K562 (cell line): ENCODE data around the gene ACAP3. TPM values are rescaled to one million over a fixed set of nuclear protein-coding genes. Genes with fewer than 3 reads are reported as not detected.
A peak's percentile ranks its signal among the peaks of the same experiment; 100 is the strongest.

Experiments used
- CAMTA2 ChIP-seq: fragments of 250-450 bp; sonication (Bioruptor Pico); conservative IDR thresholded peaks from 2 replicates; pipeline ENCODE4 v1.5.1; 2022
- CBFA2T3 ChIP-seq: fragments of 450-650 bp; IDR thresholded peaks from 2 replicates; pipeline ENCODE4 v1.6.1; 2017
- CC2D1A ChIP-seq: fragments of 450-650 bp; IDR thresholded peaks from 2 replicates; pipeline ENCODE4 v1.6.1; 2017; ENCODE audit warnings: mild to moderate bottlenecking
- CHD1 ChIP-seq: fragments of 200-600 bp; sonication (generic); IDR thresholded peaks from one replicate; pipeline ENCODE4 v1.6.1; 2012; ENCODE audit warnings: mild to moderate bottlenecking, moderate library complexity, low read length, inconsistent platforms
- ERF ChIP-seq: fragments of 450-650 bp; formaldehyde crosslinking; IDR thresholded peaks from 2 replicates; pipeline ENCODE4 v1.4.0; 2020; ENCODE audit warnings: mild to moderate bottlenecking, mixed read lengths
- HMG20B ChIP-seq: fragments of 250-450 bp; sonication (Bioruptor Pico); IDR thresholded peaks from 2 replicates; pipeline ENCODE4 v1.5.0; 2021; ENCODE audit warnings: mild to moderate bottlenecking
- MAFK ChIP-seq: IDR thresholded peaks from 2 replicates; pipeline ENCODE4 v1.6.1; 2011; ENCODE audit warnings: low read length, improper control_type of control experiment
- MYNN ChIP-seq, 2 experiments: sonication (generic); formaldehyde crosslinking in 1 of 2; IDR thresholded peaks; 2 replicates each; pipeline versions ENCODE4 v1.5.0 to v1.6.1; 2016 to 2020; ENCODE audit warnings: antibody characterized with exemption in 1 of 2, missing genetic modification reagents in 1 of 2
- POLR2AphosphoS5 ChIP-seq: IDR thresholded peaks from 2 replicates; pipeline ENCODE4 v1.6.1; 2011; ENCODE audit warnings: mild to moderate bottlenecking, low read depth, low read length, moderate library complexity; ENCODE audit not compliant: control insufficient read depth, insufficient read depth
- SAFB2 ChIP-seq: fragments of 200-400 bp; formaldehyde crosslinking; IDR thresholded peaks from 2 replicates; pipeline ENCODE4 v1.6.1; 2018; ENCODE audit warnings: borderline replicate concordance, low read length, low read depth, moderate library complexity; ENCODE audit not compliant: severe bottlenecking
- SETDB1 ChIP-seq: IDR thresholded peaks from one replicate; pipeline ENCODE4 v1.6.1; 2012; ENCODE audit warnings: low read length, control low read depth, inconsistent platforms
- ZNF212 ChIP-seq: fragments of 450-650 bp; formaldehyde crosslinking; IDR thresholded peaks from 2 replicates; pipeline ENCODE4 v1.4.0; 2020; ENCODE audit warnings: mild to moderate bottlenecking
- polyA plus RNA-seq, 8 experiments: library from polyadenylated mRNA; depleted of rRNA in 4 of 8; stranded (reverse) in 5 of 8; unstranded in 3 of 8; fragments of >200 nt; fragmentation: Nextera tagmentation in 2 of 8; fragmentation: Illumina TruSeq in 1 of 8; extraction: Ambion mirVana in 2 of 8; extraction: Trizol in 1 of 8; gene quantifications; 2 replicates each; pipeline versions ENCODE4 v1.2.1 to v1.2.3, GENCODE V29; 2011 to 2014; ENCODE audit warnings: inconsistent platforms in 1 of 8, missing spikeins in 1 of 8
- total RNA-seq, 7 experiments: library from RNA; depleted of rRNA in 6 of 7; stranded (reverse); fragments of >200 nt in 6 of 7; fragmentation: Illumina TruSeq in 2 of 7; extraction: Trizol in 2 of 7; gene quantifications; 2 replicates each; pipeline versions ENCODE4 v1.2.1 to v1.2.3, GENCODE V29; 2011 to 2021; ENCODE audit warnings: low replicate concordance in 1 of 7
- TF ChIP-seq, protein P1 (sequence below): sonication (generic); formaldehyde crosslinking; IDR thresholded peaks from 2 replicates; pipeline ENCODE4 v1.8.1; 2023; ENCODE audit warnings: mild to moderate bottlenecking, missing genetic modification reagents
- TF ChIP-seq, protein P2 (sequence below), 2 experiments: fragments of 450-650 bp in 1 of 2; sonication (generic) in 1 of 2; formaldehyde crosslinking in 1 of 2; IDR thresholded peaks; 2 replicates each; pipeline versions ENCODE4 v1.7.1 to v1.9.0; 2016 to 2022; ENCODE audit warnings: inconsistent platforms in 1 of 2, mild to moderate bottlenecking in 1 of 2, missing genetic modification reagents in 1 of 2
- TF ChIP-seq, protein P3 (sequence below): fragments of 250-450 bp; sonication (Bioruptor Pico); IDR thresholded peaks from 2 replicates; pipeline ENCODE4 v1.4.0; 2020; ENCODE audit warnings: mild to moderate bottlenecking

The ACAP3 gene
- total and polyA plus RNA-seq, 9 of the 15 experiments (the other 6 are each of a cell fraction or from before 2014, with no cell fraction given) = 0.01 to 49.0 (median 12.0) TPM

DNA sequence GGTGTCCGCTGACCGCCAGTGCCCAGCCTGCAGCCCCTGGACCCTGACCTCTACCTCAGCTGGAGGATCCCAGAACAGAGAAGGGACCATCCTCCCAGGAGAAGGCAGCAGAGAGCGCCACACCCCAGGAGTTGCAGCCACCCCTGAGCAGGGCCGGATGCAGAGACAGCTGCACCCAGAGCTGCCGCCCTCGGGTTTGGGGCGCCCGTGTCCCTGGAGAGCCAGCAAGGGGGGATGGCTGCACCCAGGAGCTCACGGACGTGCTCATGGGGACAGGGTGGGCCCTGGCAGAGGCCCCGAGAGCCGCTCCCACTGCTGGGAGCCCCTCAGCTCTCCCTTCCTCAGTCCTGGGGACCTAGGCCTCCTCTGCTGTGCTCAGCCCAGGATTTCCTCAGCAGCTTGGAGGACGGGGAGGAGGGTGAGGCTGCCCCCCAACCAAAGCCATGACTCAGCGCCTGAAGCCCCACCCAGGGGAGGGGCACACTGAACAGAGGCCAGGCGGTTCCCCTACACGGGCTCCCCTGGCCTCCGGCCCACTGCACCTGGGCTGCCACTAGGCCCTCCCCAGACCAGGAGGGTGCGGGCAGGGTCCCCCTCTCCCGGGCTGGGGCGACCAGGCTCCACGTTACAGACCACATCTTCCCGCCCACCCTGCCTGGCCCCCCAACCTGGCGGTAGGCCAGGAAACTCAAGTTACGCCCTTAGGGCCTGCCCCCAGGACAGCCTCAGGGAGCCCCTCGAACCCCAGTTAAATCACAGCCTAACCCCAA, 2.2 kb downstream of the ACAP3 start (continued):
- no peak for TF ChIP-seq SAFB2
- no peak for TF ChIP-seq CBFA2T3
- TF ChIP-seq, protein P1, sequence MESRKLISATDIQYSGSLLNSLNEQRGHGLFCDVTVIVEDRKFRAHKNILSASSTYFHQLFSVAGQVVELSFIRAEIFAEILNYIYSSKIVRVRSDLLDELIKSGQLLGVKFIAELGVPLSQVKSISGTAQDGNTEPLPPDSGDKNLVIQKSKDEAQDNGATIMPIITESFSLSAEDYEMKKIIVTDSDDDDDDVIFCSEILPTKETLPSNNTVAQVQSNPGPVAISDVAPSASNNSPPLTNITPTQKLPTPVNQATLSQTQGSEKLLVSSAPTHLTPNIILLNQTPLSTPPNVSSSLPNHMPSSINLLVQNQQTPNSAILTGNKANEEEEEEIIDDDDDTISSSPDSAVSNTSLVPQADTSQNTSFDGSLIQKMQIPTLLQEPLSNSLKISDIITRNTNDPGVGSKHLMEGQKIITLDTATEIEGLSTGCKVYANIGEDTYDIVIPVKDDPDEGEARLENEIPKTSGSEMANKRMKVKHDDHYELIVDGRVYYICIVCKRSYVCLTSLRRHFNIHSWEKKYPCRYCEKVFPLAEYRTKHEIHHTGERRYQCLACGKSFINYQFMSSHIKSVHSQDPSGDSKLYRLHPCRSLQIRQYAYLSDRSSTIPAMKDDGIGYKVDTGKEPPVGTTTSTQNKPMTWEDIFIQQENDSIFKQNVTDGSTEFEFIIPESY = peak; percentile 46; the same call in 1 of the 2 replicates
- TF ChIP-seq MYNN (IDR thresholded peaks at IDR 0.05) = no peak
- no peak for TF ChIP-seq MYNN (CRISPR knock-in tag; IDR thresholded peaks at IDR 0.05)
- no peak for TF ChIP-seq ERF (CRISPR knock-in tag)
- TF ChIP-seq MAFK = peak; percentile 82
- TF ChIP-seq SETDB1 = no peak
- no peak for TF ChIP-seq POLR2AphosphoS5
- TF ChIP-seq ZNF212 (CRISPR knock-in tag) = no peak
- TF ChIP-seq CHD1 = no peak
- TF ChIP-seq, protein P2, sequence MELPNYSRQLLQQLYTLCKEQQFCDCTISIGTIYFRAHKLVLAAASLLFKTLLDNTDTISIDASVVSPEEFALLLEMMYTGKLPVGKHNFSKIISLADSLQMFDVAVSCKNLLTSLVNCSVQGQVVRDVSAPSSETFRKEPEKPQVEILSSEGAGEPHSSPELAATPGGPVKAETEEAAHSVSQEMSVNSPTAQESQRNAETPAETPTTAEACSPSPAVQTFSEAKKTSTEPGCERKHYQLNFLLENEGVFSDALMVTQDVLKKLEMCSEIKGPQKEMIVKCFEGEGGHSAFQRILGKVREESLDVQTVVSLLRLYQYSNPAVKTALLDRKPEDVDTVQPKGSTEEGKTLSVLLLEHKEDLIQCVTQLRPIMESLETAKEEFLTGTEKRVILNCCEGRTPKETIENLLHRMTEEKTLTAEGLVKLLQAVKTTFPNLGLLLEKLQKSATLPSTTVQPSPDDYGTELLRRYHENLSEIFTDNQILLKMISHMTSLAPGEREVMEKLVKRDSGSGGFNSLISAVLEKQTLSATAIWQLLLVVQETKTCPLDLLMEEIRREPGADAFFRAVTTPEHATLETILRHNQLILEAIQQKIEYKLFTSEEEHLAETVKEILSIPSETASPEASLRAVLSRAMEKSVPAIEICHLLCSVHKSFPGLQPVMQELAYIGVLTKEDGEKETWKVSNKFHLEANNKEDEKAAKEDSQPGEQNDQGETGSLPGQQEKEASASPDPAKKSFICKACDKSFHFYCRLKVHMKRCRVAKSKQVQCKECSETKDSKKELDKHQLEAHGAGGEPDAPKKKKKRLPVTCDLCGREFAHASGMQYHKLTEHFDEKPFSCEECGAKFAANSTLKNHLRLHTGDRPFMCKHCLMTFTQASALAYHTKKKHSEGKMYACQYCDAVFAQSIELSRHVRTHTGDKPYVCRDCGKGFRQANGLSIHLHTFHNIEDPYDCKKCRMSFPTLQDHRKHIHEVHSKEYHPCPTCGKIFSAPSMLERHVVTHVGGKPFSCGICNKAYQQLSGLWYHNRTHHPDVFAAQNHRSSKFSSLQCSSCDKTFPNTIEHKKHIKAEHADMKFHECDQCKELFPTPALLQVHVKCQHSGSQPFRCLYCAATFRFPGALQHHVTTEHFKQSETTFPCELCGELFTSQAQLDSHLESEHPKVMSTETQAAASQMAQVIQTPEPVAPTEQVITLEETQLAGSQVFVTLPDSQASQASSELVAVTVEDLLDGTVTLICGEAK (IDR thresholded peaks at IDR 0.05) = 0 out of 2 replicates have a peak, but pooled peaks have one; percentile 9
- TF ChIP-seq, protein P2 (CRISPR knock-in tag; IDR thresholded peaks at IDR 0.05) = no peak
- TF ChIP-seq CC2D1A = no peak
- TF ChIP-seq HMG20B = no peak
- TF ChIP-seq, protein P3, sequence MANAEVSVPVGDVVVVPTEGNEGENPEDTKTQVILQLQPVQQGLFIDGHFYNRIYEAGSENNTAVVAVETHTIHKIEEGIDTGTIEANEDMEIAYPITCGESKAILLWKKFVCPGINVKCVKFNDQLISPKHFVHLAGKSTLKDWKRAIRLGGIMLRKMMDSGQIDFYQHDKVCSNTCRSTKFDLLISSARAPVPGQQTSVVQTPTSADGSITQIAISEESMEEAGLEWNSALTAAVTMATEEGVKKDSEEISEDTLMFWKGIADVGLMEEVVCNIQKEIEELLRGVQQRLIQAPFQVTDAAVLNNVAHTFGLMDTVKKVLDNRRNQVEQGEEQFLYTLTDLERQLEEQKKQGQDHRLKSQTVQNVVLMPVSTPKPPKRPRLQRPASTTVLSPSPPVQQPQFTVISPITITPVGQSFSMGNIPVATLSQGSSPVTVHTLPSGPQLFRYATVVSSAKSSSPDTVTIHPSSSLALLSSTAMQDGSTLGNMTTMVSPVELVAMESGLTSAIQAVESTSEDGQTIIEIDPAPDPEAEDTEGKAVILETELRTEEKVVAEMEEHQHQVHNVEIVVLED = no peak
- no peak for TF ChIP-seq CAMTA2
